Superior temporal gyrus (tissue), 1 donor: ENCODE data around the gene PTPRK.
"Not testable (repeated sequence)": the region's sequence is repeated elsewhere in the genome, so short reads cannot be mapped to it uniquely, and the experiment has no call there.

Experiments
- DNase-seq: peaks from one replicate; pipeline ENCODE4 v3.0.0-alpha.2; 2016; ENCODE audit errors: extremely low spot score

Gene PTPRK

DNA sequence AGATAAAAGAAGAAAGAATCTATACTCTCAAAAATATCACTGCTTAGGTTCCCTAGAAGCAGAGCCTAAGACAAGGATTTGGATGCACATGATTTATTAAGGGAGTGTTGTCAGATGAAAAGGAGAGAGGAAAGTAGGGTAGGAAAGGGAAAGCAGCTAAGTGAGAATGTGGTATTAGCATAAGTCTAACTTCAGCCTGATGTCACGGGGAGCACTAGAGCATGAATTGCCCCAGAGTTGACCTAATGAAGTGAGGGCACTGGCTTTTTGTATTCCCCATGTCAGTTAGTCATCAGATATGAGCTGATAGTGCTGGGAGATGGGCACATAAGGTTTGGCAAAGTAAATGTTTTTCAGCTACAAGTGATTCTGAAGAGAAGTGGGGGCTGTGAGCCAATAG, 490.6 kb downstream of the PTPRK start:
- no peak for DNase-seq

DNA sequence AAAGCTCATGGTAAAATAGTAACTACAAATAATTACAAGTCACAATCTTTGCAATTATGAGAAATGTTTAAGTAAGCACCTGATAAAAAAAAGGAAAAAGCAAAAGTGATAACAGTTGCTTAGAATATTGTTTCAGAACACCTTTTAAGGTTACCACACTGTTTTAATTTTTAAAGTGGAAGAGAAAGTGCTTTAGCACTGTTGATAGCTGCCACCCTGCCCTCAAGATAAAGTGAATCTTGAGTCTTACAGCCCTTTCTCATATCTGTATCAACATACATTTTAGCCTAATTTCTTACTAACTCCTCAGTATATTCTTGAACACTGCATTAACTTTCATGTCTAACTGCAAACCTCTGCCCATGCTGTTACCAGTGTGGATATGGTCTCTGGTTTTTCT, 492.2 kb downstream of the PTPRK start:
- no peak for DNase-seq

DNA sequence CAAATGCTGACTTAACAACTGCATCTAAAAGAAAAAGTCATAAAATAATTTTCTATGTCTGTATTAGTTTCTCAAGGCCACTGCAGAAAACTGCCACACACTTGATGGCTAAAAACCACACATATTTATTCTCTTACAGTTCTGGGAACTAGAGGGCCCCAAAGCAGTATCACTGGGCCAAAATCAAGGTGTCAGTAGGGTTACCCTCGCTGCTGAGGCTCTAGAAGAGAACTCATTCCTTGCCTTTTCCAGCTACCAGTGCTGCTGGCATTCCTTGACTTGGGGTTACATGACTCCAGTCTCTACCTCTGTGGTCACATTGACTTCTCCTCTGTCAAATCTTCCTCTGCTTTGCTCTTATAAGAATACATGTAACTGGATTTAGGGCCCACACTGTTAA, 494.9 kb downstream of the PTPRK start:
- no peak for DNase-seq

DNA sequence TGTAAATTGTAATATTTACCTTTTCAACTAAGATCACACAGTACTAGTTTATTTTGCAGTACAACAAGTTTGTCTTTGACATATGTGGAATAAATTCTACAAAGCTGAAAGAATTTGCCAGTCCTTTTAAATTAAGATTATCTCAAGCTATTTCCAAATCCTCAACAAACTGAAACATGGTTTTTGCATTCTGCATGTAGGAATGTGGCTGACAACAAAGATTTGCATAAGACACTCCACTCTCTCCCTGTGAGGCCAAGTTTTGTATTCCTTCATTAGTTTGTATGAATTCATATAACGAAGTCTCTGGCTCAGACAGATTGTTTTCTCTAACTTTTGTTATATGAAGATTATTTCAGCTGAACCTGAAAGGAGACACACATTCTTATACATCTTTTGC, 495.4 kb downstream of the PTPRK start:
- DNase-seq = no peak

DNA sequence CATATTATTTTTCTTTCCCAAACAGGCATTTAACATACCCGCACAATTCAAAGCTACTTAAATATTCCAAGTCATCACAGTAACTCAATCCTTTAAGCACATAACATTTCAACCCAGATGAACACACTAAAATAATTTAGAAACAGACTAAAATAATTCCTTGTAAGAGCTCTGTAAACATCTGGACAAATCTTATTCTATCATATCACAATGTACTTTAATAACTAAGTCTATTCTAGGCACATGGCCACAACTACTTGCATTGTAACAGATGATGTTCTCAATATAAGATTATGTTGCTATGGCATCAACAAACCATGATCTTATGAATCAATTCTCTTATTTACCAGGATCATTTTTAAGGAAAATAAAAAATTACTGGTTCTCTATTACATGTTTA, 496.4 kb downstream of the PTPRK start:
- DNase-seq = no peak

DNA sequence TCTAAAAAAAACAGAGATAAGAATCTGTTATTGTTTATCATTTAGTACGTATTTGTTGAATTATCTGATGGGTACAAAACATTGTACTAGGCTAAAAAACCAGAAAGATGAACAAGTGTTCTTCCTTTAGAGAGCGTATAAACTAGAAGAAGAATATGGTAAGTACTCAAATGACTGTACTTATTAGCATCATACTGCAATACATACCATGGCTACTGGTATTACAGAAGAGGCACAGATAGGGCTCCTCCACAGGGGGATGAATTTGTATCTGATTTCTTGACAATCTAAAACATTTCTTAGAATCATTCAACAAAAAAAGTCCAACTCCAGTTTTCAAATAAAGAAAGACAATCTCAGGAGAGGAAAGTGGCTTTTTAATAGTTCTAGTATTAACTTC, 501.6 kb downstream of the PTPRK start:
- DNase-seq = no peak

DNA sequence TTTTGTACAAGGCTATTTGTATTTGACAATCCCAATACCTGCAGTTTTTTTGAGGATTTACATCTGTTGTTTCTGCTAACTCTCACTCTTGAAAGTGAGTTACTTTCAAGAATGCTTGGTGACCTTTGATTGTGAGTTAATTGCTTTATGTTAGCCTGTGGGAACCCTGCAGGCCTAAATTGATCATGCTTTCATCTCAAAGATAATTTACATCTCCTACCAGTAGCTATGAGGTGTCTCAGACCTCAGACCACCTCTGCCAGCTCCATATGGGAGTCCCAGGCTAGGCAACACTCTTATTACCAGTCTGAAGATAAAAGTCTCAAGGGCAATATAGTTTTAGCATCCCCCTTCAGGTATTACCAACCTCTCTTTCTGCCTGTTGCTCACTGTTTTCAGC, 503.1 kb downstream of the PTPRK start:
- no peak for DNase-seq

DNA sequence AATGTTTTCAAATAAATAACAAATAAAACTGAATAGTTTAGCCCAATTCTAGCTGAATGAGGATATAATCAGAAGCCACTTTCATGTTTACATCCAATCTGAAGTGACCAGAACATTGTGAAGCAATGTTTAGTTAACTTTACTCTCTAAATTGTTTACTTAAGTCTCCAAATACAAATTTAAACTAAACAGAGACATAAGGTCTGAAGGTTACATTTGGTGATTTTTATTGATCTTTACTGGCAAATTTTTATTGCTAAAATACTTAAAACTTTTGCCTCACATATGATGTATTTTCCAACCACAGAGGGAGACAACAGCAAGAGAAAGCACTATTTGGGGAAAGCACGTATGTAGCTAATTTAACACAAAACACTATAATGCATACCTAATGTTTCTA, 512.7 kb downstream of the PTPRK start:
- no peak for DNase-seq

DNA sequence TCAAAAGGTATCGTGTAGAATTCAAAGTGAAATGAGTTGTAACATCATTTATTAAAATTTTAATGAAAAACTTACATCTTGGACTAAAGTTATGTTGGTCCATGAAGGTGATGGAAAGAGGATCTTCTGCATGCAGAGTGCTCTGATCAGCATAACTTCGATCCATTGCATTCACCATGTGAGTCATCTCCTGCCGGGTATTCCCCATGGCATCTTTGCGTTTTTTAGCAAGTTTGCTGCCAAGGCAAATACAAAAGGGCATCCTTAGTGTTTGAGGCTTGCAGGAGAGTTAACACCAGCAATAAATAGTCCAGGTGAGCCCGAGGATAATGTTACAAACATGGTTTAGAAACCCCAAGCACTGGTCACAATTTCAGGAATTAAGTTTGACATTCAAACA, 515.4 kb downstream of the PTPRK start:
- no peak for DNase-seq

DNA sequence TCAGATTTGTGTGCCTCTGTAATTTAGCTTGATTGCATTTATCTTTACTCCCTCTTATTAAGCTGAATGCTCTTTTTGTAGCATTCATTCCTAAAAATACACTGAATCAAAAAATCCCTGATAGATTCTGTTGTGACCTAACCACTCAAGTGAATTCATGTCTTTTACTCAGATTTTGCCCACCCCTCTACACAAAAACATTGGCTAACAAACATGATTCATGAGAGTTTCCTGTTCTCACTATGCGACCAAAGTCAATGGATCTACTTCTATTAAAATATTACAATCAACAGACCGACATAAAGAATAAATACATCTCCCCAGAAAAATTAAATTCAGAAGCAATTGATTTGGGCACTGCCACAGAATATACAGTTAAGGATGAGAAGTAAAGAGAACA, 520.0 kb downstream of the PTPRK start:
- no peak for DNase-seq

DNA sequence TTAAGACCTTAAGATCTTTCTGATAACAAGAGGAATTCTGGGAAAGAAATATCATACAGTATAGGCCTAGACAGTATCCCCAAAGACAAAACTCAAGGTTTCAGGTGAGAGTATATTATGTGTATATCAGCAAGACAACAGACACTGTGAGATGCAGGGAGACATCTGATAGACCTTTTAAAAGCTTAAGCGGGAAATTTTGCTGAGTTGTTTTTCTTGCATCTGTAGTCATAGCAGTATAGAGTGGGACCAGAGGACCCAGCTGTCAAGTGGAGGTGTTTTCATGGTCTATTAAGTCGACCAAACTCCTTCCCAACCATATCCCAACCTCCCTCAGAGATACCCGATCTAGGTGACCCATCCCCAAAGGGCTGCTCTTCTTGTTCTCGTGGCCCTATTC, 521.4 kb downstream of the PTPRK start:
- no peak for DNase-seq

DNA sequence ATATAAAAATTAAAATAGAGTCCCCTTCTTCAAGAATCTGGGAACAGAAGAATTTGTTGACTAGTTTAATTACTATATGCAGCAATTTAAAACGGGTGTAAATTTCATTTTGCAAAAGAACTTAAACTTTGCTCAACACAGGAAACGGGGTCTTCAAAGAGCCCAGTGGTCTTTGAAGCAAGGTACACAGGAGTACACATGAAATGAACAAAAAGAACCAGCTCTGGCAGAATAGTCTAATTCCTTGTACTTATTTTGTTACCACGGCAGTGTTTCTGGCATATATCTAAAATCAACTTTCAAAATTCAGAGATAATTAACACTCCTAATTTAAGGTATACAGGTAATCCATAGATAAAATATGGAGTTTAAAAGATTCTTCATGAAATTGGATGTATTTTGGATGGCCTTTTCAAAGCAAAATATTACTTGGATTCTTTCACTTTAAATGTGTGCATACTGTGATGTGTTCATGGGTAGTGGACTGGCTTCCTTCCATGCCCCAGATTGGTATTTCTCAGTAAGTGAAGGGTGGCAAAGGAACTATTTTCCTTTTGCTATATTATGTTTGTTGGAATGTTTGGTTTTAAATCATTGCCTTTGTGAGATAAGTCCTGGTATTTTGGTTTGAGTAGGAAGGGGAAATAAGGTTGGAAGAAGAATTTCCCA, 522.8 kb downstream of the PTPRK start:
- DNase-seq = no peak

DNA sequence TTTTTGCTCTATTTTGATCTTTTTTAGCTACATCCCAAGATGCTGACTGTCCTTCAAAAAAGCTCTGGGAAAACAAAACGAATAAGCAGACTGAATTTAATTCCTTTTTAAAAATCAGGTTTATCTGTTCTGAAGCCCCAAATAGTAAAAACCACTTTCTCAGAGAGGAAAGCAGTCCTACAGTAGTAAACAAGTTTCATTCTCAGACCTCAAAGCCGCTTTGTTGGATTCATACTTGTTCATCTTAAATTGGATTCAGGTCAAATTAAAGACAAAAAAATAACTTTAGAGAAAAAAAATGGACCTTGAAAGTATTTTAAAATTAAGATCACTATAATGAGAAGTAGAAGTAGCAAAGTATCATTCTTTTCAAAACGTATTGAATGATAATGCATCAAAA, 523.5 kb downstream of the PTPRK start:
- DNase-seq = no peak

DNA sequence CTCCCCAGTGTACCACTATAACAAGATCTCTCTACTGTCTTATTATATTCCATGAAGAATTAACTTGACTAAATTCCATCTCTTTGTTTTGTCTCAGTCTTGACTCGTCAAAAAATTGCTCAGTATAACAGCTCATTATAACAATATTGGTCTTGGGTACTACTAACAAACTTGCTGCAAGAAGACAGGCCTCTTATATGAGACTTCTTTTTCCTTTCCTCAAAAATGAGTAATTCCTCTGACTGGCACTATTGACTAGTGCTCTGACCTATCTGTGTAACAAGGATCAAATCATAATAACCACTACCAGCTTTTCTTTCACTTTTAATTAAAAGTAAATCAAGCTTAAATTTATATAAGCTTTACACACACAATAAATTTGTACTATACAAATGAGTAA, 528.3 kb downstream of the PTPRK start:
- DNase-seq = no peak

DNA sequence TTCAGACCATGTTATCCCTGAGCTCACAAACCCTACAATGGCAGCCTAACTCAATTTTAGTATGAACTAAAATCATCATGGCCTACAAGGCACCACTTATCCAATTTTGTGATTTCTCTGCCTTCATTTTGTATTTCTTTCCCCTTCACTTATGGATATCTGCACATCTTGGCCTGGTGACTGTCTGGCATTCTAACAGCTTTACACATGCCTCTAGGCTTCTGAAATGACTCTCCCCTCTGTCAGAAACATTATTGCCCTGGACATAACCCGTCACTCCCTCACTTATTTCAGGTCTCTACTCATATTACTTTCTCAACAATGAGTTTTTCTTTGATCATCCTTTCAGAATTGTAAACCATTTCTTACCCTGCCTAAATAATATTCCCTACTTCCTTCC, 530.3 kb downstream of the PTPRK start:
- no peak for DNase-seq

DNA sequence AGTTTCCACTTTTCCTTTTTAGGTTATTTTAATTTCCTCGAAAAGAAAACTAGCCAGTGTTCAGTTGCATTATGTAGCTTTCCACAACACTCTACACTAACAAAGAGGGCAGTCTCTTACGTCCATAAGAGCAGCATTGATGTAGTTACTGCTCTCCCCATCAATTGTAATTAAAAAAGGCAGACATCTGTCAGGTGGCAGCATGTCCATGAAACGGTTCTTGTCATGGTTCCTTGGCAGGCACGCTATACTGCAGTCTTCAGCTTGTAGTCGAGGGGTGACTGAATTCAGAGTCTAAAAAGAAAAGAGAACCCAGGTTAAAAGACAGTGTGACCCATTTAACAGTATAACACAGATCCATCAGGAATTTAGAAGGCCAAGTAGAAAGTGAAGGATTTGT, 539.4 kb downstream of the PTPRK start:
- DNase-seq = peak; percentile 89

DNA sequence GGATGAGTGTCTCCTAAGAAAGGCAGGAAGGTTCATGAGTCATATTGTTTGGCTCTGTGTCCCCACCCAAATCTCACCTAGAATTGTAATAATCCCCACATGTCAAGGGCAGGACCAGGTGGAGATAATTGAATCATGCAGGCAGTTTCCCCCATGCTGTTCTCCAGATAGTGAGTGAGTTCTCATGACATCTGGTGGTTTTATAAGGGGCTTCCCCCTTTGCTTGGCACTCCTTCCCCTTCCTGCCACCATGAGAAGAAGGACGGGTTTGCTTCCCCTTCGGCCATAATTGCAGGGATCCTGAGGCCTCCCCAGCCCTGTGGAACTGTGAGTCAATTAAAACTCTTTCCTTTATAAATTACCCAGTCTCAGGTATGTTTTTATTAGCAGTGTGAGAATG, 542.2 kb downstream of the PTPRK start:
- DNase-seq = not testable (repeated sequence)

DNA sequence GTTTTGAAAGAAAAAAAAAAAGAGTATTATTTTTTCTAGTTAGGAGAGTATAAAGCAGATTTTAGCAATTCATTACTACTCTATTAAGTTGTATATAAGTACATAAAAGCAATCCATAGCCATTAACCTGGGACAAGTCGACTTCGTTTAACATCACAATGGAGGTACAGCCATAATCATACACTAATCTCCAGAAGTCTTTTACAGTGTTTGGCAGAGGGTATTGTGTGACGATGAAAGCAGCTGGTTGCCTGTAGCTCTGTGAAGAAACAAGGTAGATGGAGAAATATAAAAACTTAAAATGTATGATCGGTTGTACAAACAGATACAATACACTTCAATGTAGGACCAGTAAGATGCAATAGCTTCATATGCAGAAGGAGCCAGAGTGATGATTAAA, 543.6 kb downstream of the PTPRK start:
- no peak for DNase-seq

DNA sequence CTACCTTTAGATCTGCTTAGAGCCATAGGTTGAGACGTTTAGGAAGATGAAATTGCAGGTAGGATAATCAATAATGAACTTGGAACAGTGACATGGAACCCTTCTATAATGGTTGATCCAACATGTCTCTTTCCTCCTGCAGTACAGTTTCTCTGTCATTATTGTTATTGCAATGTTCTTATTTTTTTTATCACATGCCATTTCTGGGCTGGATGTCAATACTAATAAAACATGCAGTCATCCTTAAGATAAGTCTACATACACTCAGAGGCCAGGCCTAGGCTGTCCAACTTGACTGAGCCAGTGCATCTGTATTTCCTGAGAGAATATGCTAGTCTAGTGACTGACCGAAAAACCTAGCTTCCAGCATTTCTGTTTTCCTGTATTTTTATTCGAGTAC, 544.3 kb downstream of the PTPRK start:
- DNase-seq = no peak

DNA sequence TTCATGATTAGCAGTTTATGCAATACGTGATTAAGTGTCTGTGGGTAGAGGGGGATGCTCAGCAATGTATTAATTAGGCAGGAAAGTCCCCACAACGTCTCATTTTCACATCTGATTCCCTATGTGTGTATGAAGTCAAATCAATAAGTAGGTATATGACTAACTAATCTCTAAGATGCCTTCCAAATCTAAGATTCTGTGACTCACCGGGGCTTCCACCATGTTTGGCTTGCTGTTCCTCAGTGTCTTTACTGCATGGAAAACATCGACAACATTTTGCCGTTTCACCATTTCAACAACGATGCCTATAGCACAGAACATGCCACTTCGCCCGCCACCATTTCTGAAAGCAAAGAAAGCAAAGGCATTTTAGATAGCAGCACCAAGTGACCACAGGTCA, 547.6 kb downstream of the PTPRK start:
- DNase-seq = no peak

DNA sequence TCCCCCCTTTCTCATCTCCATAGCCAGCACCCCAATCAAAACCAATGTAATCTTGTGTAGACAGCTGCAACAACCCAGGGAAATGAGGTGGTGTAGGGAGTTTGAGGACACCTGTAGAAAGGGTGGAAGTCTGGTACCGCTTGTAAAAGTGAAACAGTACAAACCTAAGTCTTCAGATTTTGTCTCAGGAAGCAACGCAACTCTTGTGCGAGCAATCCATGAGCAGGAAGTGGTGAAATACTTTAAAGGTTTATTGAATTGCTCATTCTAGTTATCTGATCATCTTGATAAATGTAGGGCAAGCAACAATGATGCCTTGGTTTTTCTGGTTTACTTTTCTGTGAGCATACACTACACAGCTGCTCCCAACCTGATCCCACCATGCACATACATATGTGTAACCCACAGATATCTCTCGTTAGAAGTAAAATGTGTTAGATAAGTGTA, 548.4 kb downstream of the PTPRK start:
- no peak for DNase-seq

DNA sequence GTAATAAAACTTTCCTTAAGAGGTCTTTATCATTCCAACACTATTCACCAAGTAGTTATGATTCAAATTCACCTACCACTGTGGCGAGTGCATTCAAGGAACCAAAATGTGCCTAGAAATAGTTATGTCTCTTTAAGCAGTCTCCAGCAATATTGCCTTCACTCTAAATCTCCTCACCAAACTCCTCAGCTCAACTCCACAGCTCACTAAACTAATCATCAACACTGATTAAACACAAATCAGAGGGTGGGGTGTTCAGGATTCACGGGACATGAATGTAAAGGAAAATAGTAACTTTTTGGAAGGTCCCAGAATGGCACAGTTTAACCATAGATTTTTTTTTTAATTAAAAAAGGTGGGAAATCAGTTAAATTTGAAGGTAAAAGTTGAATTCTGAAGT, 549.0 kb downstream of the PTPRK start:
- no peak for DNase-seq

DNA sequence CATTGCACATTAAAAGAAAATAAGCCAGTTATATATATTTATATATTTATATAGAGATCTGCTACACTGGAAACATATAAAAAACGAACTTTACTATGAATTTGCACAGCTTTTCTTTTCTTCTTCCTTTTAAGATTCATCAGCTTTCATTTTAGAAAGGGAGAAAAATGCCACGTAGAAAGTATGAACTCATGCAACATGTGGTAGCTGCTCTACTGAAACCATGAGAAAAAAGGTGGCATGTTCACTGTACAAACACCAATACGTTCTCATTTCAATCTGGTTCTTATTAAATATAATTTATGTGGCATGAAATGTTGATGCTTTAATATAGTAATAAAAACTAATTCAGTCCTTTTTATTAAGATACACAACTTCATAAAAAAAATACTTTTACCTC, 550.7 kb downstream of the PTPRK start:
- no peak for DNase-seq

DNA sequence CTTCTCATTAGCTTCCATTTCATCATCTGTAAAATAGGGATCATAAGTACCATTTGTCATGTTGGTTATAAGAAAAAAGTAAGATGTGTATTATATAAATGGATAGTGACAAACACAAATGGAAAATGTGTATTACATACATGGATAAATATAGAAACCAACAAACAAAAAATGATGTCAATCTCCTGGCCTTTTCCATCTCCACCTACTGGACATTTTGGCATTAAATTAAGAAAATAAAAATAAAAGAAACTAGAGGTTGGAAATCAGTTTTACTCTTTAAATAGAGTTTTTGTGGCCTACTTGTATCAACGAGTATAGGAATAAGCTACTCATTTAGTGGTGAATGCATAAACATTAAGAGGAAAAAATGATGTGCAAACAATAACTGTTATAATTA, 552.0 kb downstream of the PTPRK start:
- DNase-seq = no peak
